ENCODE data around the gene RAB40C. TPM values are rescaled to one million over a fixed set of nuclear protein-coding genes. Genes with fewer than 3 reads are reported as not detected.

Gene RAB40C
- total and polyA plus RNA-seq, 12 donors: 9.1 to 32.0 (median 12.3) TPM

- no peak for ATAC-seq
- Histone ChIP-seq H3K4me1 (no peaks in the 10 kb centered on the region), H3K36me3 (peaks cover 0 to 57% (median 3%) of the 10 kb centered on the region in 9 donors), H3K27ac (no peak overlapping the region), H3K4me3 (no peak overlapping the region), H3K9me3 (no peaks in the 10 kb centered on the region), H3K27me3 (no peaks in the 10 kb centered on the region)
- intact Hi-C loops (cut with DNase I): no loop called here
- TF ChIP-seq CTCF (IDR thresholded peaks at IDR 0.05): no peak
- WGBS, 2 donors: 84 to 95% methylated on average over 42 to 46 of the region's 46 CpGs
- DNase-seq: no peak
Measured at GRCh38 chr16:544517-544916, 45.3 kb upstream of the RAB40C start.

DNA sequence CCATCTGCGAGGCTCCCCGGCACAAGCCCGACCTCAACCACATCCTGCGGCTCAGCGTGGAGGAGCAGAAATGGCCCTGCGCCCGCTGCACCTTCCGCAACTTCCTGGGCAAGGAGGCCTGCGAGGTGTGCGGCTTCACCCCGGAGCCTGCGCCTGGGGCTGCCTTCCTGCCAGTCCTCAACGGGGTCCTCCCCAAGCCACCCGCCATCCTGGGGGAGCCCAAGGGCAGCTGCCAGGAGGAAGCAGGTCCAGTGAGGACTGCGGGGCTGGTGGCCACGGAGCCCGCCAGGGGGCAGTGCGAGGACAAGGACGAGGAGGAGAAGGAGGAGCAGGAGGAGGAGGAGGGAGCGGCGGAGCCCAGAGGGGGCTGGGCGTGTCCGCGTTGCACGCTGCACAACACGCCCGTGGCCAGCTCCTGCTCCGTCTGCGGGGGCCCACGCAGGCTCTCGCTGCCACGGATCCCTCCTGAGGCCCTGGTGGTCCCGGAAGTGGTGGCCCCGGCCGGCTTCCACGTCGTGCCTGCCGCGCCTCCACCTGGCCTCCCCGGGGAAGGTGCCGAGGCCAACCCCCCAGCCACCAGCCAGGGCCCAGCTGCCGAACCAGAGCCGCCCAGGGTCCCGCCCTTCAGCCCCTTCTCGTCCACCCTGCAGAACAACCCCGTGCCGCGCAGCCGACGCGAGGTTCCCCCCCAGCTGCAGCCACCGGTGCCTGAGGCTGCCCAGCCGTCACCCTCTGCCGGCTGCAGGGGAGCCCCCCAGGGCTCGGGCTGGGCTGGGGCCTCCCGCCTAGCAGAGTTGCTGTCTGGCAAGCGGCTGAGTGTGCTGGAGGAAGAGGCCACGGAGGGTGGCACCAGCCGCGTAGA is 42.7 kb upstream of the RAB40C start:
- Histone ChIP-seq H3K4me1 (no peaks in the 10 kb centered on the region), H3K4me3 (peak overlapping the region in 1 of 10 donors; percentile 28), H3K9me3 (no peaks in the 10 kb centered on the region), H3K36me3 (peaks cover 0 to 64% (median 8%) of the 10 kb centered on the region in 9 donors), H3K27me3 (no peaks in the 10 kb centered on the region), H3K27ac (no peak overlapping the region)
- DNase-seq: peak; percentile 54 to 75
- intact Hi-C loops (cut with DNase I): no loop called here
- 84 to 88% methylated on average over 60 of the region's 60 CpGs for WGBS, 2 donors
- peak in 7 of 9 donors; percentile 42 to 59 (median 47) for TF ChIP-seq CTCF (IDR thresholded peaks at IDR 0.05)
- peak; percentile 39 to 88 (median 65) for ATAC-seq

DNA sequence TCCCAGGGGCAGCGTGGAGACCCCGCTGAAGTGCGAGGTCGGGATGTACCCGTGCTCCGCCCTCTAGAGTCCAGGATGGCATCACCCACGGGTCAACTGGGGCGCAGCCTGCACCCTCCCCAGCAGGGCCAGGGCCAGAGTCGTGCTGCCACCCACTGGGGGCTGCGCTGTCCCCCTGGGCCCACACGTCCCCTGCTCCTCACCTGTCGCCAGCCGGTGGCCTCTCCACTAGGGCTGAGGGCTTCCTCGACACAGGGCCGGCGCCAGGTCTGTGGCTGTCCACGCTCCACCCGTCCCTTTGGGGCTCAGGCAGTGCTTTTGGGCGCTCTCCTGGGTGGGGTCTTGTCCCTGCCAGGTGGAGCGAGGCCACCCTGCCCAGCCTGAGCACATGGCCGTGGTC is 41.3 kb upstream of the RAB40C start:
- intact Hi-C loops (cut with DNase I): no loop called here
- TF ChIP-seq CTCF (IDR thresholded peaks at IDR 0.05): no peak
- no peak for DNase-seq
- Histone ChIP-seq H3K4me1 (no peaks in the 10 kb centered on the region), H3K9me3 (no peaks in the 10 kb centered on the region), H3K36me3 (peaks cover 0 to 76% (median 12%) of the 10 kb centered on the region in 9 donors), H3K4me3 (no peak overlapping the region), H3K27me3 (no peaks in the 10 kb centered on the region), H3K27ac (no peak overlapping the region)
- ATAC-seq: no peak
- WGBS, 2 donors: 92 to 95% methylated on average over 21 of the region's 21 CpGs

- 95% methylated on average over 54 of the region's 54 CpGs for WGBS, 2 donors
- Histone ChIP-seq H3K27me3 (no peaks in the 10 kb centered on the region), H3K4me1 (no peaks in the 10 kb centered on the region), H3K27ac (no peak overlapping the region), H3K4me3 (no peak overlapping the region), H3K36me3 (peaks cover 0 to 81% (median 12%) of the 10 kb centered on the region in 9 donors), H3K9me3 (no peaks in the 10 kb centered on the region)
- ATAC-seq (no peak), DNase-seq (no peak)
- intact Hi-C loops (cut with DNase I): no loop called here
- TF ChIP-seq CTCF (IDR thresholded peaks at IDR 0.05): no peak
Measured at GRCh38 chr16:549544-550263, 40.2 kb upstream of the RAB40C start.
